Measurements from ENCODE around the gene MAP1A.

DNA sequence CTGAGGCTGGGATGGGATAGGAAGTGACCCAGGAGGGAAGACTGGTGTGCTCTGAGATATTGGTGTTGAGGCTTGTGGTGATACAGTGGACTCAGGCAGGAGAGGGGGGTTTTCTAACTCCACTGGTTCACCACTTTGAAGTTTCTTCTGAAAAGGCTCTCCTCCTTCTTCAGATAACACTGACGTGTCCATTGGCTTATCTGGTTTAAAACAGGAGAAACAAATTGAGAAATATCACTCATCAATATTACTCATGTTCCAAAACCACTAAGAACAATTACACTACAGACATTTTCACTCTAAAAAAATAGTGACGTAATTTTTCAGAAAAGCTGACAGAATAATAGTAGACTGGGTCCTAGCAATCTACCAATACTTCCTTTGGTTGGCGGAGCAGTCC, 47.5 kb upstream of the MAP1A start:
- TF ChIP-seq POLR2A (IDR thresholded peaks at IDR 0.05; ENCODE audit: low read depth, low read length): no peak
- TF ChIP-seq POLR2AphosphoS5 (IDR thresholded peaks at IDR 0.05; ENCODE audit: low read depth, low read length): no peak
- no peak for TF ChIP-seq TAF1 (IDR thresholded peaks at IDR 0.05; ENCODE audit: borderline replicate concordance, low read depth, low read length)

Measured in GM12892 (cell line).